ENCODE results near the gene MAP4K2. TPM values are rescaled to one million over a fixed set of nuclear protein-coding genes. Genes with fewer than 3 reads are reported as not detected.

MAP4K2 gene
- total and polyA plus RNA-seq, 9 of the 15 experiments (the other 6 are each of a cell fraction or from before 2014, with no cell fraction given), result 0.13 to 14.5 (median 7.3) TPM

GRCh38 chr11:64846998-64847666, 44.1 kb upstream of the MAP4K2 start (continued):
- TF ChIP-seq SMAD1 (IDR thresholded peaks at IDR 0.05; ENCODE audit: low read depth, low read length, partially characterized antibody) (no peak), MEF2D (tag; conservative IDR thresholded peaks at IDR 0.05; ENCODE audit: low read depth) (no peak), ZNF253 (CRISPR knock-in tag; conservative IDR thresholded peaks at IDR 0.05) (no peak), KAT7 (CRISPR knock-in tag; IDR thresholded peaks at IDR 0.05; ENCODE audit: borderline replicate concordance) (peak; percentile 74; the same call in 1 of the 2 replicates), SP2 (IDR thresholded peaks at IDR 0.05; ENCODE audit: extremely low read depth, low read depth, low read length, poor library complexity, severe bottlenecking) (no peak), ETV1 (tag; conservative IDR thresholded peaks at IDR 0.05; ENCODE audit: low read depth) (peak; percentile 64), ZNF639 (CRISPR knock-in tag; conservative IDR thresholded peaks at IDR 0.05 in 1 of 2, IDR thresholded peaks at IDR 0.05 in 1 of 2) (0 out of 4 replicates have a peak, but pooled peaks of 1 of the 2 experiments have one; percentile 23), ZNF778 (CRISPR knock-in tag; IDR thresholded peaks at IDR 0.05) (no peak), IRF9 (tag; IDR thresholded peaks at IDR 0.05) (no peak), LEF1 (IDR thresholded peaks at IDR 0.05) (0 out of 2 replicates have a peak, but pooled peaks have one; percentile 30)
- TF ChIP-seq, protein P1, sequence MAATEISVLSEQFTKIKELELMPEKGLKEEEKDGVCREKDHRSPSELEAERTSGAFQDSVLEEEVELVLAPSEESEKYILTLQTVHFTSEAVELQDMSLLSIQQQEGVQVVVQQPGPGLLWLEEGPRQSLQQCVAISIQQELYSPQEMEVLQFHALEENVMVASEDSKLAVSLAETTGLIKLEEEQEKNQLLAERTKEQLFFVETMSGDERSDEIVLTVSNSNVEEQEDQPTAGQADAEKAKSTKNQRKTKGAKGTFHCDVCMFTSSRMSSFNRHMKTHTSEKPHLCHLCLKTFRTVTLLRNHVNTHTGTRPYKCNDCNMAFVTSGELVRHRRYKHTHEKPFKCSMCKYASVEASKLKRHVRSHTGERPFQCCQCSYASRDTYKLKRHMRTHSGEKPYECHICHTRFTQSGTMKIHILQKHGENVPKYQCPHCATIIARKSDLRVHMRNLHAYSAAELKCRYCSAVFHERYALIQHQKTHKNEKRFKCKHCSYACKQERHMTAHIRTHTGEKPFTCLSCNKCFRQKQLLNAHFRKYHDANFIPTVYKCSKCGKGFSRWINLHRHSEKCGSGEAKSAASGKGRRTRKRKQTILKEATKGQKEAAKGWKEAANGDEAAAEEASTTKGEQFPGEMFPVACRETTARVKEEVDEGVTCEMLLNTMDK (IDR thresholded peaks at IDR 0.05; ENCODE audit: borderline replicate concordance, insufficient read depth, low read depth, low read length, poor library complexity, severe bottlenecking), result peak; percentile 40

Data from K562 (cell line).